Pancreas (tissue), 10 donors: ENCODE results near the gene ADCY5. TPM values are rescaled to one million over a fixed set of nuclear protein-coding genes. Genes with fewer than 3 reads are reported as not detected.

Experiments
- ATAC-seq, 4 donors: fragments of 200-7000 bp; cut with Tn5 transposase; one replicate each; pipeline versions ENCODE4 v1.8.0 to v1.9.1; 2020; ENCODE audit warnings: mild to moderate bottlenecking in 4 of 4, moderate library complexity in 4 of 4
- DNase-seq, 6 donors: peaks; one replicate each; pipeline ENCODE4 v3.0.0-alpha.2; 2020
- FAIRE-seq: peaks from 2 replicates; lab custom pipeline; 2012; peaks lifted over from hg19 to GRCh38; lab: Jason Lieb, UNC
- H3K27ac ChIP-seq, 4 donors: fragments of 200-600 bp; sonication (generic); 1 replicate in 3 of 4; 2 replicates in 1 of 4; pipeline versions ENCODE4 v1.5.0 to v1.8.0; 2020
- H3K27me3 ChIP-seq, 4 donors: fragments of 200-600 bp; one replicate each; pipeline ENCODE4 v1.8.0; 2021
- H3K36me3 ChIP-seq, 3 donors: fragments of 200-600 bp; sonication (generic) in 1 of 3; one replicate each; pipeline versions ENCODE4 v1.5.0 to v1.8.0; 2020 to 2021
- H3K4me1 ChIP-seq, 3 donors: fragments of 200-600 bp; one replicate each; pipeline ENCODE4 v1.8.0; 2021
- H3K4me3 ChIP-seq, 4 donors: fragments of 200-600 bp; sonication (generic) in 2 of 4; one replicate each; pipeline versions ENCODE4 v1.5.0 to v1.8.0; 2020 to 2021
- H3K9me3 ChIP-seq, 4 donors: fragments of 200-600 bp; one replicate each; pipeline ENCODE4 v1.8.0; 2021
- CTCF ChIP-seq, 4 donors: fragments of 200-600 bp; sonication (generic) in 3 of 4; IDR thresholded peaks; one replicate each; pipeline versions ENCODE4 v1.5.0 to v1.8.0; 2021; ENCODE audit warnings: antibody characterized with exemption in 4 of 4
- WGBS, 2 donors: extraction: QIAGEN DNeasy Blood & Tissue Kit; methylation state at CpG; one replicate each; pipeline ENCODE4 v1.1.7; 2013; 5-methylcytosine and 5-hydroxymethylcytosine counted together
- intact Hi-C, 3 donors: fragments of 100-400 bp; cut with DNase I; formaldehyde crosslinking; loops; one replicate each; pipeline versions ENCODE4 v1.11.1 to v1.14.2; 2022
- polyA plus RNA-seq, 2 donors: library from polyadenylated mRNA; stranded (reverse); fragments of 200-250 nt; gene quantifications; one replicate each; pipeline ENCODE4 v1.2.3, GENCODE V29; 2013
- total RNA-seq, 6 donors: library from RNA; stranded (reverse); fragmentation: NEBNext Ultra II Directional in 4 of 6; extraction: Animal tissue kit (Norgen Biotek cat#: 25700) in 4 of 6; gene quantifications; one replicate each; pipeline versions ENCODE4 v1.2.1 to v1.2.4, GENCODE V29; 2021 to 2023
- donor health status: healthy with polysubstance abuse.
- donor health status: DM: no; HTN: no; CAD: no; lungs with moderate emphysema.
- donor health status: DM: no; HTN: no; CAD: no.
- donor health status: control.
- donor health status: control.
- donor health status: Bipolar disorder and iron deficiency.
- donor health status: DM: yes; HTN: yes; CAD: no.
- donor health status: DM: no; HTN: no; CAD: no.
- donor health status: DM: no; HTN: no; CAD: no.
- donor health status: DM: yes; HTN: yes; CAD: no.

Gene ADCY5
- total and polyA plus RNA-seq, 8 donors, result 6.0 to 13.4 (median 9.6) TPM

DNA sequence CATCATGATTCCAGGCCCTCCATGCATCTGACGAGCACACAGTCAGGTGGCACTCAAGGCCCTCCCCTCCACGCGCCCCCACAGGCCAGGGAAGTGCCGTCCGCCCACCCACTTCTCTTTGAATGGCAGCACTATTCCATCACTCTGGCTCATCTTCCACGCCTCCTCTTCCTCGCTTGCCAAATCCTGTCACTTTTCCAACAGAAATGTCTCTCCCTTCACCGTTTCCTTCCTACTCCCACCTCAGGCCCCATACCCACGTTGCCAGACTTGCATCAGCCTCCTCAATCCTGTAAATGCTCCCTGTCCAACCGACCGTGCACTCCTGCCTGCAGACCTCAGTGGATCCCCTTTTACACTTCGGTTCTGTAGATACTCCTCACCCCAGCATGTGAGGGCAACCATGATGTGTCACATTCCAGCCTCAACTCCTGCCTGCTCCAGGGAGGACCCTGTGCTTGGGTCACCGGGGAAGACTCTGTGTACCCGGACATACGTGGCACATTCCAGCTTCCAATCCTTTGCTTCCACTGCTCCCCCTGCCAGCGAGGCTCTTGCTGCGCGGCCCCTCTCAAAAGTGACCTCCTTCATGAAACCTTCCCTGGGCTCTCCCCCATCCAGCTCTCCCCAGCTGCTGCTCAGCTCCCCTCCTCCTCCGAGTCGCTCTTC is 29.6 kb downstream of the ADCY5 start:
- 80 to 83% methylated on average over 20 of the region's 20 CpGs for WGBS, 2 donors
- no peak overlapping the region for H3K4me3 ChIP-seq
- peaks cover 2 to 10% (median 8%) of the 10 kb centered on the region in 3 donors for H3K4me1 ChIP-seq
- no peaks in the 10 kb centered on the region for H3K27me3 ChIP-seq
- no peaks in the 10 kb centered on the region for H3K36me3 ChIP-seq
- H3K9me3 ChIP-seq, result no peaks in the 10 kb centered on the region
- no peak for TF ChIP-seq CTCF (IDR thresholded peaks at IDR 0.05)
- H3K27ac ChIP-seq, result peak overlapping the region in 1 of 4 donors; percentile 81
- ATAC-seq (no peak), DNase-seq (no peak), FAIRE-seq (no peak)
- intact Hi-C loops, result no loop called here

- DNase-seq (no peak), FAIRE-seq (no peak), ATAC-seq (no peak)
- Histone ChIP-seq H3K4me1 (peaks cover 0 to 2% (median 0%) of the 10 kb centered on the region in 3 donors), H3K9me3 (no peaks in the 10 kb centered on the region), H3K27me3 (no peaks in the 10 kb centered on the region), H3K27ac (no peak overlapping the region), H3K4me3 (no peak overlapping the region), H3K36me3 (no peaks in the 10 kb centered on the region)
- WGBS, 2 donors, result 81 to 85% methylated on average over 6 of the region's 6 CpGs
- intact Hi-C loops, result no loop called here
- no peak for TF ChIP-seq CTCF (IDR thresholded peaks at IDR 0.05)
Measured at GRCh38 chr3:123416647-123417046, 32.2 kb downstream of the ADCY5 start.

DNA sequence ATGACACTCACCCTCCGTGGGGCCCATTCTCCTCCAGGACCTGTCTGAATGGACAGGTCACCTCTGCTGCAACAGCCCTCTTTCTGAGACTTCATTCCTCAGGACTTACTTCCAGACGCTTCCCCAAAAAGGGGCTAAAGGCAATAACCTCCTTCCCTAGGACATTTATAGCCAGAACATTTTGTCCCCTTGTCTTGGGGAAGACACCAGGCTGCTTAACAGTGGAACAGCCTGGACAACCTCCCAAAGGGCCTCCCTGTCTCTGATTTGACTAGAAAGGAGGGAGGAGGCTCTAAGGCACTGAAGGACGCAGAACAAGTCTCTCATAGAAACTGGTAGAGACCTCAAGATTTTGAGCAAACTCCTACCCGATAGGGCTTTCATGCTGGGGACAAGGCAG is 32.7 kb downstream of the ADCY5 start:
- FAIRE-seq (no peak), DNase-seq (no peak), ATAC-seq (no peak)
- no peaks in the 10 kb centered on the region for H3K27me3 ChIP-seq
- H3K4me1 ChIP-seq, result no peaks in the 10 kb centered on the region
- peak overlapping the region in 2 of 4 donors; percentile 62 to 74 for H3K27ac ChIP-seq
- H3K9me3 ChIP-seq, result no peaks in the 10 kb centered on the region
- no peak for TF ChIP-seq CTCF (IDR thresholded peaks at IDR 0.05)
- intact Hi-C loops, result no loop called here
- H3K36me3 ChIP-seq, result no peaks in the 10 kb centered on the region
- whole genome bisulfite sequencing, 2 donors, result 87 to 99% methylated on average over 4 of the region's 4 CpGs
- no peak overlapping the region for H3K4me3 ChIP-seq

GRCh38 chr3:123414973-123415775 is 33.7 kb downstream of the ADCY5 start:
- Histone ChIP-seq H3K4me1 (no peaks in the 10 kb centered on the region), H3K27ac (peak overlapping the region; percentile 3 to 74 (median 50)), H3K36me3 (no peaks in the 10 kb centered on the region), H3K4me3 (no peak overlapping the region), H3K27me3 (no peaks in the 10 kb centered on the region), H3K9me3 (no peaks in the 10 kb centered on the region)
- intact Hi-C loops, result no loop called here
- peak in 3 of 4 donors; percentile 21 to 45 (median 33) for ATAC-seq
- FAIRE-seq, result no peak
- WGBS, 2 donors, result 58 to 60% methylated on average over 18 of the region's 18 CpGs
- TF ChIP-seq CTCF (IDR thresholded peaks at IDR 0.05), result no peak
- DNase-seq, result no peak
